HCT116 (cell line): ENCODE results near the gene EIPR1. TPM values are rescaled to one million over a fixed set of nuclear protein-coding genes. Genes with fewer than 3 reads are reported as not detected.

ENCODE experiments used
- ATAC-seq: fragments of 200-7000 bp; cut with Tn5 transposase; 2 replicates; pipeline ENCODE4 v1.9.1; 2020; ENCODE audit warnings: mild to moderate bottlenecking, moderate library complexity
- BruUV-seq: library from RNA; stranded (reverse); fragments of 400-500 nt; replicated peaks from 2 replicates; lab custom pipeline; 2021; lab: Mats Ljungman, UMichigan
- CTCF ChIA-PET: fragments of 300-600 bp; sonication (Branson Sonifier 250); formaldehyde crosslinking; loops from one replicate; lab custom pipeline; 2021; ENCODE audit warnings: antibody characterized with exemption; lab: Charles Lee
- POLR2A ChIA-PET: fragments of 300-600, 350-600 bp; sonication (Branson Sonifier 250); formaldehyde crosslinking; loops from one replicate; lab custom pipeline; 2021; ENCODE audit warnings: antibody characterized with exemption; lab: Charles Lee
- RAD21 ChIA-PET, 2 experiments: fragments of 300-600 bp; sonication (Branson Sonifier 250); formaldehyde crosslinking; loops; one replicate each; lab custom pipeline; 2023; ENCODE audit warnings: low total read pairs in 2 of 2; ENCODE audit not compliant: uncharacterized antibody in 2 of 2, unreplicated experiment in 2 of 2, low non-redundant PET in 1 of 2; lab: Charles Lee
- DNase-seq: peaks from one replicate; pipeline ENCODE4 v3.0.0-alpha.2; 2010; ENCODE audit warnings: low read depth, low spot score
- H2AFZ ChIP-seq: fragments of 200-600 bp; shearing (Covaris generic), sonication (generic); 2 replicates; pipeline ENCODE4 v1.6.1; 2017; ENCODE audit warnings: low read depth, mixed run types, mixed read lengths, antibody characterized with exemption, low read length; ENCODE audit not compliant: poor library complexity, severe bottlenecking
- H3K27ac ChIP-seq: 2 replicates; pipeline ENCODE4 v1.5.1; 2012; ENCODE audit warnings: low read depth, low read length
- H3K27me3 ChIP-seq: fragments of 200-600 bp; sonication (generic); 2 replicates; pipeline ENCODE4 v1.6.1; 2016; ENCODE audit warnings: mixed run types, low read length, mixed read lengths; ENCODE audit not compliant: insufficient read depth
- H3K36me3 ChIP-seq, 2 experiments: fragments of 200-500 bp in 1 of 2; fragments of 200-600 bp in 1 of 2; sonication (Bioruptor generic) in 1 of 2; sonication (generic) in 1 of 2; 2 replicates each; pipeline versions ENCODE4 v1.5.1 to v1.6.1; 2014 to 2016; ENCODE audit warnings: low read length in 2 of 2, inconsistent platforms in 1 of 2, mixed read lengths in 1 of 2, mixed run types in 1 of 2; ENCODE audit not compliant: insufficient read depth in 2 of 2, control insufficient read depth in 1 of 2
- H3K4me1 ChIP-seq, 2 experiments: fragments of 200-600 bp in 1 of 2; sonication (generic) in 1 of 2; 2 replicates each; pipeline versions ENCODE4 v1.5.1 to v1.6.1; 2012 to 2017; ENCODE audit warnings: low read length in 2 of 2, inconsistent platforms in 1 of 2, mild to moderate bottlenecking in 1 of 2, mixed read lengths in 1 of 2, mixed run types in 1 of 2, moderate library complexity in 1 of 2; ENCODE audit not compliant: insufficient read depth in 2 of 2, control insufficient read depth in 1 of 2
- H3K4me2 ChIP-seq: fragments of 200-600 bp; sonication (generic); 2 replicates; pipeline ENCODE4 v1.6.1; 2017; ENCODE audit warnings: mixed run types, low read length, mixed read lengths
- H3K4me3 ChIP-seq, 2 experiments: fragments of 200-600 bp in 1 of 2; sonication (generic) in 1 of 2; replicated peaks in 1 of 2; 2 replicates each; pipeline ENCODE4 v1.5.1; 2011 to 2016; ENCODE audit warnings: low read length in 2 of 2, control low read depth in 1 of 2, low read depth in 1 of 2, mild to moderate bottlenecking in 1 of 2, mixed read lengths in 1 of 2, mixed run types in 1 of 2
- H3K79me2 ChIP-seq: fragments of 200-600 bp; sonication (generic); 2 replicates; pipeline ENCODE4 v1.6.1; 2017; ENCODE audit warnings: mild to moderate bottlenecking, mixed run types, low read length, moderate library complexity, mixed read lengths; ENCODE audit not compliant: insufficient read depth
- H3K9ac ChIP-seq: fragments of 200-600 bp; sonication (generic); 2 replicates; pipeline ENCODE4 v1.6.1; 2016; ENCODE audit warnings: low read length, mixed read lengths
- H3K9me2 ChIP-seq: fragments of 200-600 bp; sonication (generic), shearing (Covaris generic); 2 replicates; pipeline ENCODE4 v1.6.1; 2017; ENCODE audit warnings: mixed run types, mild to moderate bottlenecking, moderate library complexity; ENCODE audit not compliant: insufficient read depth
- H3K9me3 ChIP-seq, 2 experiments: fragments of 200-500 bp in 1 of 2; fragments of 200-600 bp in 1 of 2; sonication (Bioruptor generic) in 1 of 2; sonication (generic) in 1 of 2; 2 replicates each; pipeline ENCODE4 v1.6.1; 2014 to 2017; ENCODE audit warnings: low read length in 2 of 2, mixed read lengths in 2 of 2, inconsistent platforms in 1 of 2, low read depth in 1 of 2, mild to moderate bottlenecking in 1 of 2, mixed run types in 1 of 2, moderate library complexity in 1 of 2; ENCODE audit not compliant: control insufficient read depth in 1 of 2, insufficient read depth in 1 of 2
- H4K20me1 ChIP-seq: fragments of 200-600 bp; sonication (generic), shearing (Covaris generic); 2 replicates; pipeline ENCODE4 v1.6.1; 2017; ENCODE audit warnings: mixed run types, mild to moderate bottlenecking, moderate library complexity; ENCODE audit not compliant: insufficient read depth
- CBX3 ChIP-seq: IDR thresholded peaks from 2 replicates; pipeline ENCODE4 v1.6.1; 2012; ENCODE audit warnings: low read depth
- ELF1 ChIP-seq: IDR thresholded peaks from 2 replicates; pipeline ENCODE4 v1.6.1; 2012; ENCODE audit warnings: low read depth, borderline replicate concordance
- EZH2 ChIP-seq: fragments of 200-600 bp; sonication (generic); IDR thresholded peaks from 2 replicates; pipeline ENCODE4 v1.6.1; 2017; ENCODE audit warnings: antibody characterized with exemption, mixed run types
- JUND ChIP-seq: IDR thresholded peaks from 2 replicates; pipeline ENCODE4 v1.6.1; 2012
- POLR2AphosphoS5 ChIP-seq: IDR thresholded peaks from 2 replicates; pipeline ENCODE4 v1.6.1; 2011; ENCODE audit warnings: mild to moderate bottlenecking, low read depth, low read length, moderate library complexity
- SIN3A ChIP-seq: IDR thresholded peaks from 2 replicates; pipeline ENCODE4 v1.6.1; 2012; ENCODE audit warnings: low read depth
- SP1 ChIP-seq: IDR thresholded peaks from 2 replicates; pipeline ENCODE4 v1.6.1; 2012; ENCODE audit warnings: low read depth
- YY1 ChIP-seq: IDR thresholded peaks from 2 replicates; pipeline ENCODE4 v1.6.1; 2011; ENCODE audit warnings: low read length, low read depth, moderate library complexity, mild to moderate bottlenecking; ENCODE audit not compliant: insufficient replicate concordance; ENCODE audit errors: extremely low read depth
- ZFX ChIP-seq: fragments of 450-650 bp; IDR thresholded peaks from 2 replicates; pipeline ENCODE4 v1.6.1; 2017
- ZNF274 ChIP-seq: fragments of 200-500 bp; sonication (Bioruptor generic); IDR thresholded peaks from 2 replicates; pipeline ENCODE4 v1.6.1; 2014; ENCODE audit warnings: mild to moderate bottlenecking, low read depth, low read length, inconsistent platforms
- intact Hi-C: fragments of 100-400 bp; cut with micrococcal nuclease; formaldehyde crosslinking; loops from 2 replicates; pipeline ENCODE4 v1.10.0; 2022
- total RNA-seq: library from RNA; stranded (reverse); gene quantifications from one replicate; pipeline ENCODE4 v1.2.1, GENCODE V29; 2021; ENCODE audit not compliant: unreplicated experiment
- TF ChIP-seq, protein P1 (sequence below): IDR thresholded peaks from 2 replicates; pipeline ENCODE4 v1.6.1; 2012
- TF ChIP-seq, protein P2 (sequence below), 3 experiments: fragments of 200-600 bp in 1 of 3; sonication (generic) in 1 of 3; IDR thresholded peaks in 2 of 3; conservative IDR thresholded peaks in 1 of 3; 2 replicates each; pipeline ENCODE4 v1.5.1; 2012 to 2017; ENCODE audit warnings: low read depth in 2 of 3, low read length in 2 of 3, antibody characterized with exemption in 1 of 3, borderline replicate concordance in 1 of 3, control low read depth in 1 of 3, mild to moderate bottlenecking in 1 of 3, mixed read lengths in 1 of 3, mixed run types in 1 of 3, moderate library complexity in 1 of 3; ENCODE audit not compliant: insufficient read depth in 1 of 3
- TF ChIP-seq, protein P3 (sequence below): IDR thresholded peaks from 2 replicates; pipeline ENCODE4 v1.6.1; 2011; ENCODE audit warnings: mild to moderate bottlenecking, low read length, moderate library complexity; ENCODE audit not compliant: insufficient replicate concordance; ENCODE audit errors: extremely low read depth

The EIPR1 gene
- total RNA-seq, 1 experiment from 2014 or later = 36.9 TPM

DNA sequence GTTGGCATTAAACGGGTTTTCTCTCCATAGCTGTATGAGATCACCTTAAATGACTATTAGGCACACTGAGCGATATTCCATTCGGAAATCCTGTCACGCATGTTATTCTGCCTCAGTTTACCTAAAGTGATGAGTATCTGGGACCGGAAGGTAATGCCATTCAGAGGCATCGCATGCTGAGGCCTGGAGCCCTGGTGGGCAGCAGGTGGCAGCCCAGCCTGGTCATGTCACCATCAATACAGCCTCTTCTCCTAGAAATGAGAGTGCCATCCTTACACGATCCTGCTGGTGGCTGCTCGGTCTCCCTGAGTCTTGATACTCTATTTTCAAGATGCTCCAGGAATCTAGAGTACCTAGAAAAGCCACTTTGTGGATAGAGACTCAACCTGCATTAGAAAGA is 119.8 kb downstream of the EIPR1 start:
- BruUV-seq = no TSS peak
- no peaks in the 10 kb centered on the region for H3K27me3 ChIP-seq
- intact Hi-C loops = no loop called here
- ChIA-PET RAD21 (no interaction called here), CTCF (no interaction called here), POLR2A (no interaction called here)
- no peak overlapping the region for H3K27ac ChIP-seq
- H3K9me3 ChIP-seq = no peaks in the 10 kb centered on the region
- H3K9me2 ChIP-seq = no peaks in the 10 kb centered on the region
- DNase-seq (no peak), ATAC-seq (no peak)
- no peak overlapping the region for H3K4me3 ChIP-seq
- no peaks in the 10 kb centered on the region for H4K20me1 ChIP-seq
- H3K9ac ChIP-seq = no peak overlapping the region
- H3K79me2 ChIP-seq = no peaks in the 10 kb centered on the region
- no peaks in the 10 kb centered on the region for H3K4me1 ChIP-seq
- no peak overlapping the region for H3K4me2 ChIP-seq
- H2AFZ ChIP-seq = no peak overlapping the region
- H3K36me3 ChIP-seq = no peaks in the 10 kb centered on the region
- TF ChIP-seq, protein P1, sequence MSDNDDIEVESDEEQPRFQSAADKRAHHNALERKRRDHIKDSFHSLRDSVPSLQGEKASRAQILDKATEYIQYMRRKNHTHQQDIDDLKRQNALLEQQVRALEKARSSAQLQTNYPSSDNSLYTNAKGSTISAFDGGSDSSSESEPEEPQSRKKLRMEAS = no peak
- TF ChIP-seq JUND (no peak), POLR2AphosphoS5 (no peak), ZFX (no peak), CBX3 (no peak), EZH2 (no peak), ELF1 (no peak)
- TF ChIP-seq, protein P2, sequence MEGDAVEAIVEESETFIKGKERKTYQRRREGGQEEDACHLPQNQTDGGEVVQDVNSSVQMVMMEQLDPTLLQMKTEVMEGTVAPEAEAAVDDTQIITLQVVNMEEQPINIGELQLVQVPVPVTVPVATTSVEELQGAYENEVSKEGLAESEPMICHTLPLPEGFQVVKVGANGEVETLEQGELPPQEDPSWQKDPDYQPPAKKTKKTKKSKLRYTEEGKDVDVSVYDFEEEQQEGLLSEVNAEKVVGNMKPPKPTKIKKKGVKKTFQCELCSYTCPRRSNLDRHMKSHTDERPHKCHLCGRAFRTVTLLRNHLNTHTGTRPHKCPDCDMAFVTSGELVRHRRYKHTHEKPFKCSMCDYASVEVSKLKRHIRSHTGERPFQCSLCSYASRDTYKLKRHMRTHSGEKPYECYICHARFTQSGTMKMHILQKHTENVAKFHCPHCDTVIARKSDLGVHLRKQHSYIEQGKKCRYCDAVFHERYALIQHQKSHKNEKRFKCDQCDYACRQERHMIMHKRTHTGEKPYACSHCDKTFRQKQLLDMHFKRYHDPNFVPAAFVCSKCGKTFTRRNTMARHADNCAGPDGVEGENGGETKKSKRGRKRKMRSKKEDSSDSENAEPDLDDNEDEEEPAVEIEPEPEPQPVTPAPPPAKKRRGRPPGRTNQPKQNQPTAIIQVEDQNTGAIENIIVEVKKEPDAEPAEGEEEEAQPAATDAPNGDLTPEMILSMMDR (IDR thresholded peaks at IDR 0.05 in 2 of 3, conservative IDR thresholded peaks at IDR 0.05 in 1 of 3; ENCODE audit: borderline replicate concordance in 1 of 3, insufficient read depth in 1 of 3, low read depth in 2 of 3, low read length in 2 of 3) = no peak

DNA sequence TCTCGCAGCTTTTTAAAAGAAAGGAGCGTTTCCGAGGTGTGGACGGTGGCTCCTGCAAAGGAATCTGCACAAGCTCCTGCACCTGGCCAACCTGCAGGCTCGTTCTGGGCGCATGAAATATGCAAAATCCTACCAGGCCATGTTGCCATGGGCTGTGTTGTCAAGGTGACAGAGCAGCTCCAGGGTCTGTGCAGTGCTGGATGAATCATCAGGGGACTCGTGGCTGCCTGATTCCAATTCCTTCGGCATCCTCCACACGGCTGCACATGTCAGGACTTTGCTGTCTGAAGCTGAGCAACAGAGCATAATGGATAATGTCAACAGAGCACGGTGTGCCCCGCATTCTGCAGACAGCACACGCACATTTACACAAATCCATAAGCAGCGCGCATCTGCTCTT is 120.5 kb downstream of the EIPR1 start:
- ChIA-PET POLR2A (no interaction called here), RAD21 (no interaction called here)

More for the DNA sequence above, 120.5 kb downstream of the EIPR1 start:
- H3K79me2 ChIP-seq = no peaks in the 10 kb centered on the region
- H3K9me2 ChIP-seq = no peaks in the 10 kb centered on the region
- intact Hi-C loops = no loop called here
- ATAC-seq = no peak
- no peak overlapping the region for H3K4me3 ChIP-seq
- H3K4me2 ChIP-seq = no peak overlapping the region
- no TSS peak for BruUV-seq
- no peaks in the 10 kb centered on the region for H3K9me3 ChIP-seq
- no peak overlapping the region for H3K27ac ChIP-seq
- H3K27me3 ChIP-seq = no peaks in the 10 kb centered on the region
- H3K36me3 ChIP-seq = no peaks in the 10 kb centered on the region
- no peaks in the 10 kb centered on the region for H3K4me1 ChIP-seq
- TF ChIP-seq SIN3A (no peak), ZNF274 (no peak), SP1 (no peak), YY1 (no peak)
- TF ChIP-seq, protein P3, sequence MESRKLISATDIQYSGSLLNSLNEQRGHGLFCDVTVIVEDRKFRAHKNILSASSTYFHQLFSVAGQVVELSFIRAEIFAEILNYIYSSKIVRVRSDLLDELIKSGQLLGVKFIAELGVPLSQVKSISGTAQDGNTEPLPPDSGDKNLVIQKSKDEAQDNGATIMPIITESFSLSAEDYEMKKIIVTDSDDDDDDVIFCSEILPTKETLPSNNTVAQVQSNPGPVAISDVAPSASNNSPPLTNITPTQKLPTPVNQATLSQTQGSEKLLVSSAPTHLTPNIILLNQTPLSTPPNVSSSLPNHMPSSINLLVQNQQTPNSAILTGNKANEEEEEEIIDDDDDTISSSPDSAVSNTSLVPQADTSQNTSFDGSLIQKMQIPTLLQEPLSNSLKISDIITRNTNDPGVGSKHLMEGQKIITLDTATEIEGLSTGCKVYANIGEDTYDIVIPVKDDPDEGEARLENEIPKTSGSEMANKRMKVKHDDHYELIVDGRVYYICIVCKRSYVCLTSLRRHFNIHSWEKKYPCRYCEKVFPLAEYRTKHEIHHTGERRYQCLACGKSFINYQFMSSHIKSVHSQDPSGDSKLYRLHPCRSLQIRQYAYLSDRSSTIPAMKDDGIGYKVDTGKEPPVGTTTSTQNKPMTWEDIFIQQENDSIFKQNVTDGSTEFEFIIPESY = no peak
- TF ChIP-seq, protein P2 (IDR thresholded peaks at IDR 0.05 in 2 of 3, conservative IDR thresholded peaks at IDR 0.05 in 1 of 3; ENCODE audit: borderline replicate concordance in 1 of 3, insufficient read depth in 1 of 3, low read depth in 2 of 3, low read length in 2 of 3) = no peak
- no peak overlapping the region for H2AFZ ChIP-seq
- H3K9ac ChIP-seq = no peak overlapping the region
- CTCF ChIA-PET = no interaction called here
- no peaks in the 10 kb centered on the region for H4K20me1 ChIP-seq
- no peak for DNase-seq
